Endothelial cell (in vitro differentiated cells): ENCODE measurements around the gene CDS1. TPM values are rescaled to one million over a fixed set of nuclear protein-coding genes. Genes with fewer than 3 reads are reported as not detected.

ENCODE experiments used
- DNase-seq: peaks from one replicate; pipeline ENCODE4 v3.0.0; 2021; ENCODE audit warnings: low spot score
- H3K27ac Mint-ChIP-seq: one replicate; pipeline ENCODE4 v1.8.0; 2021; ENCODE audit warnings: mixed read lengths, inconsistent platforms; ENCODE audit not compliant: unreplicated experiment
- H3K27me3 Mint-ChIP-seq: one replicate; pipeline ENCODE4 v1.8.0; 2021; ENCODE audit warnings: mild to moderate bottlenecking, moderate library complexity, mixed read lengths, inconsistent platforms; ENCODE audit not compliant: unreplicated experiment
- H3K36me3 Mint-ChIP-seq: one replicate; pipeline ENCODE4 v1.8.0; 2021; ENCODE audit warnings: mild to moderate bottlenecking, low read depth, mixed read lengths, inconsistent platforms; ENCODE audit not compliant: unreplicated experiment
- H3K4me1 Mint-ChIP-seq: one replicate; pipeline ENCODE4 v1.8.0; 2021; ENCODE audit warnings: mild to moderate bottlenecking, mixed read lengths, inconsistent platforms; ENCODE audit not compliant: unreplicated experiment
- H3K4me3 Mint-ChIP-seq: one replicate; pipeline ENCODE4 v1.8.0; 2021; ENCODE audit warnings: mild to moderate bottlenecking, mixed read lengths, inconsistent platforms; ENCODE audit not compliant: unreplicated experiment
- H3K9me3 Mint-ChIP-seq: one replicate; pipeline ENCODE4 v1.8.0; 2021; ENCODE audit warnings: mixed read lengths, inconsistent platforms; ENCODE audit not compliant: unreplicated experiment
- CTCF ChIP-seq: fragments of 200-600 bp; sonication (generic); IDR thresholded peaks from one replicate; pipeline ENCODE4 v1.5.0; 2021; ENCODE audit warnings: antibody characterized with exemption; ENCODE audit not compliant: unreplicated experiment
- total RNA-seq: library from RNA; stranded (reverse); fragmentation: NEBNext Ultra II Directional; extraction: Animal tissue kit (Norgen Biotek cat#: 25700); gene quantifications from one replicate; pipeline ENCODE4 v1.2.1, GENCODE V29; 2021; ENCODE audit not compliant: unreplicated experiment

The CDS1 gene
- total RNA-seq, 1 donor from 2014 or later: 2.0 TPM

GRCh38 chr4:84688605-84689004 is 105.7 kb downstream of the CDS1 start:
- H3K36me3 Mint-ChIP-seq: peaks cover 44% of the 10 kb centered on the region
- peaks cover 28% of the 10 kb centered on the region for H3K4me1 Mint-ChIP-seq
- H3K9me3 Mint-ChIP-seq: no peaks in the 10 kb centered on the region
- no peak for TF ChIP-seq CTCF
- H3K27me3 Mint-ChIP-seq: no peaks in the 10 kb centered on the region
- H3K27ac Mint-ChIP-seq: no peak overlapping the region
- no peak overlapping the region for H3K4me3 Mint-ChIP-seq
- no peak for DNase-seq

- TF ChIP-seq CTCF: no peak
- H3K9me3 Mint-ChIP-seq: no peaks in the 10 kb centered on the region
- H3K27ac Mint-ChIP-seq: peak overlapping the region; percentile 57
- no peak overlapping the region for H3K4me3 Mint-ChIP-seq
- H3K27me3 Mint-ChIP-seq: no peaks in the 10 kb centered on the region
- H3K4me1 Mint-ChIP-seq: peaks cover 24% of the 10 kb centered on the region
- DNase-seq: no peak
- H3K36me3 Mint-ChIP-seq: peaks cover 38% of the 10 kb centered on the region
Observed at GRCh38 chr4:84689197-84689596, 106.3 kb downstream of the CDS1 start.

- no peak for DNase-seq
- TF ChIP-seq CTCF: no peak
- no peaks in the 10 kb centered on the region for H3K27me3 Mint-ChIP-seq
- peaks cover 40% of the 10 kb centered on the region for H3K36me3 Mint-ChIP-seq
- H3K4me1 Mint-ChIP-seq: peaks cover 15% of the 10 kb centered on the region
- H3K4me3 Mint-ChIP-seq: peak overlapping the region; percentile 60
- H3K27ac Mint-ChIP-seq: peak overlapping the region; percentile 82
- no peaks in the 10 kb centered on the region for H3K9me3 Mint-ChIP-seq
Observed at GRCh38 chr4:84690481-84690880, 107.6 kb downstream of the CDS1 start.

GRCh38 chr4:84691170-84691691 is 108.3 kb downstream of the CDS1 start:
- H3K27ac Mint-ChIP-seq: no peak overlapping the region

More at GRCh38 chr4:84691170-84691691, 108.3 kb downstream of the CDS1 start:
- Mint-ChIP-seq H3K4me1 (peaks cover 14% of the 10 kb centered on the region), H3K9me3 (no peaks in the 10 kb centered on the region), H3K27me3 (no peaks in the 10 kb centered on the region), H3K4me3 (no peak overlapping the region), H3K36me3 (peaks cover 44% of the 10 kb centered on the region)
- TF ChIP-seq CTCF: no peak
- DNase-seq: no peak
